Loucy (cell line): ENCODE results near the gene BCR.

ENCODE experiments used
- EZH2phosphoT487 ChIP-seq: fragments of 200-600 bp; IDR thresholded peaks from 2 replicates; pipeline ENCODE4 v1.6.1; 2018; ENCODE audit warnings: antibody characterized with exemption, mild to moderate bottlenecking, moderate library complexity, borderline replicate concordance
- TF ChIP-seq, protein P1 (sequence below): fragments of 200-600 bp; sonication (generic); conservative IDR thresholded peaks from 2 replicates; pipeline ENCODE4 v1.5.1; 2014; ENCODE audit warnings: mild to moderate bottlenecking, antibody characterized with exemption, low read length

DNA sequence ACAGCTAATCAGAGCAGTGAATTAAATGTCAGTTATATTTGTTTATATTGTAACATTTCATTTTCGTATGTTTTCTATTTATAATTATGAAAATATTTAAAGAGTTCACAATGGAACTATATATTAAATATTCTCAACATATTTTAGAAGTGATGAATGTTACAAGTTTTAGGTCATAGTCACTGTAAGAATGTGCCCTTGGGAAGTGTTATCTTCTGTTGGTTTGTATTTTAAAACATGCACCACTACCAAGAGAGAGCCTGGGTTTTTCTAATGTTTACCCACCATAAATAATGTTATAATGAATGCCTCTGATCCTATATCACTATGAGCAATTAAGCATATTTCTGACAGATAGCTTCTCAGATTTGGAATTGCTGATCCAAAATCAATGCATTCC, 171.0 kb downstream of the BCR start:
- TF ChIP-seq, protein P1, sequence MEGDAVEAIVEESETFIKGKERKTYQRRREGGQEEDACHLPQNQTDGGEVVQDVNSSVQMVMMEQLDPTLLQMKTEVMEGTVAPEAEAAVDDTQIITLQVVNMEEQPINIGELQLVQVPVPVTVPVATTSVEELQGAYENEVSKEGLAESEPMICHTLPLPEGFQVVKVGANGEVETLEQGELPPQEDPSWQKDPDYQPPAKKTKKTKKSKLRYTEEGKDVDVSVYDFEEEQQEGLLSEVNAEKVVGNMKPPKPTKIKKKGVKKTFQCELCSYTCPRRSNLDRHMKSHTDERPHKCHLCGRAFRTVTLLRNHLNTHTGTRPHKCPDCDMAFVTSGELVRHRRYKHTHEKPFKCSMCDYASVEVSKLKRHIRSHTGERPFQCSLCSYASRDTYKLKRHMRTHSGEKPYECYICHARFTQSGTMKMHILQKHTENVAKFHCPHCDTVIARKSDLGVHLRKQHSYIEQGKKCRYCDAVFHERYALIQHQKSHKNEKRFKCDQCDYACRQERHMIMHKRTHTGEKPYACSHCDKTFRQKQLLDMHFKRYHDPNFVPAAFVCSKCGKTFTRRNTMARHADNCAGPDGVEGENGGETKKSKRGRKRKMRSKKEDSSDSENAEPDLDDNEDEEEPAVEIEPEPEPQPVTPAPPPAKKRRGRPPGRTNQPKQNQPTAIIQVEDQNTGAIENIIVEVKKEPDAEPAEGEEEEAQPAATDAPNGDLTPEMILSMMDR: no peak
- no peak for TF ChIP-seq EZH2phosphoT487
